ENCODE measurements around the gene PACS2.
"Not testable (repeated sequence)": the region's sequence is repeated elsewhere in the genome, so short reads cannot be mapped to it uniquely, and the experiment has no call there.

PACS2 gene

DNA sequence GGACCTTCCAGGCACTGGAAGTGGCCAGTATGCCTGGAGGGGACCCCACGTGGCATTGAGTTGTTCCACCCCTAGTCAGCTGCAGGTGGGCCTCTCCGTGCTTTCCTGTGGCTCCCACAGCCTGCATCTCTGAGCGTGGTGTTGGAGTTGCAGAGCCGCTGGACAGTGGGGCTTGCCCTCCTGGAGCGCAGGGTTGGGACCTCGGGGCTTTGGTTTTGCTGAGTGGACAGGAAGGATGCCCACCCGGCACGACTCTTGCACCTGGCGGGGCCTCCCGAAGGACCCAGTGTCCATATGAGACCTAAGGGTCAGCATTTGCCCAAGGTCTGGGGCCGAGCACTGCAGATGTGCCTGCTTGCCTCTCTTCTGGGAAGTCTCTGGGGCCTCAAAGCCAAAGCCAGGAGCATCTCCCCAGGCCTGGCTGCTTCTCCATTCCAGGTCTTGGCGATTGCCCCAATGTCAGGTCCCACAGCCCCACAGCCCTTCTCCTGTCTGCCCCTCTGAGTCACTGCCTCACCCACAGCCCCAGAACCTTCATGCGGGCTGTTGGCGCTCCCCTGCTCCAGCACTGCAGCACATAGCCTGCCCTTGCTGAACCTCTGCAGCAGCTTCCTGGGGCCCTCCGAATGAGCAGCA, 1.5 kb downstream of the PACS2 start:
- no peak for DNase-seq

GRCh38 chr14:105316577-105316941, 2.0 kb downstream of the PACS2 start:
- no peak for DNase-seq

DNA sequence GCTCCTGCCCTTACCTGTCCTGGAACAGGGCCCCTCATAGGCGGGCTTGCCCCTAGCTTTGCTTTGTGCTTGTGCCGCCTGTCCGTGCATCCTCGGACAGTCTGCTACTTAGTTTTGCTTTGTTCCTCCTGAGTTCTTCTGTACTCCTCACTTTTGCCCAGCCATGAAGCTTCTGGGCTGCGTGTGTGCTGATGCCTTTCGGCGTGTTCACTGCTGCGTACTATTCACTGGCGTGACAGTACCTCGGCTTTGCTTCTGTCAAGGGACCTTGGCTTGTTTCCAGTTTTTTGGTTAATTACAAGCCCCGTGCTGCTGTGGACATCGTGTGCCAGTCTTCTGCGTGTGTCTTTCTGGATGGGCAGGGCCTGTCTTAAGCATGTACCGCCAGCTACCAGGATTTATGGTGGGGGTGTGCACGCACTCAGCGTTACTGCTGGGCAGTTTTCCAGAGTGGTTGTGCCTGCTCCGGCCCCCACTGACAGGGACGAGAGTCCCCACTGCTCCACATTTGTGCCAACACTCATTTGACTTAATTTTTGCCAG, 2.5 kb downstream of the PACS2 start:
- no peak for DNase-seq

- no peak for DNase-seq
Measured at GRCh38 chr14:105317546-105317945, 3.0 kb downstream of the PACS2 start.

GRCh38 chr14:105322791-105323556, 8.4 kb downstream of the PACS2 start:
- no peak for DNase-seq

- no peak for DNase-seq
Measured at GRCh38 chr14:105323663-105324062, 9.1 kb downstream of the PACS2 start.

DNA sequence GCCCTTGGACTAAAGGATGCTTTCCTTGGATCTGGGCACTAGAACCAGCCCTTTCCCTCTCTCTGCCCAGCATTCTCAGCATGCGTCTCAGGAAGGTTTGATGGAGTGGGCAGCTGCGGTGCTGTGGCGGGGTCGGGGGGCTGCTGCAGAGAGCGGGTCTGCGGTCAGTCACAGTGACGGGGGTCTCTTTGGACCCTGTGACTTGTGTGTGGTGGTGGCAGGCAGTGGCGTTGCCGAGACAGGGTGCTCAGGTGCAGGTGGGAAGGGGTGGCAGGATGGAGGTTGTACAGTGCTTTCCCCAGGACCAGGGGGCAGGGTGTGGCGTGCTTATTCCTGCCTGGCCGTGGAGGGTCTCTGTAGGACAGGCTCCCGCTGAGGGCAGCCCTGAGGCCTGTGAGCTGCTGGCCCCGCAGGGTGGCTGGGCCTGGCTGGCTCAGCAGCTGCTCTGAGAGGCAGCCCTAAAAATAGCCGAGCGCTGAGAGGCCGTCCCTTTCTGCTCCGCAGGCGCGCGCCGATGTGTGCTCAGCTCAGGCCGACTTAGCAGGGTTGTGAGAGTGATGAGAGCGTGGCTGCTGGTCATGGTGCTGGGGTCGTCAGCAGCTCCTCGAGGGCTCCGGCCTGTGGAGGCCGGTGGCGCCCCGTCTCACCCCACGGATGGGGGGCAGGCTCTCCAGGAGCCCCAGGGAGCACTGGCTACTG, 9.7 kb downstream of the PACS2 start:
- no peak for DNase-seq

- no peak for DNase-seq
Measured at GRCh38 chr14:105324871-105325270, 10.3 kb downstream of the PACS2 start.

DNA sequence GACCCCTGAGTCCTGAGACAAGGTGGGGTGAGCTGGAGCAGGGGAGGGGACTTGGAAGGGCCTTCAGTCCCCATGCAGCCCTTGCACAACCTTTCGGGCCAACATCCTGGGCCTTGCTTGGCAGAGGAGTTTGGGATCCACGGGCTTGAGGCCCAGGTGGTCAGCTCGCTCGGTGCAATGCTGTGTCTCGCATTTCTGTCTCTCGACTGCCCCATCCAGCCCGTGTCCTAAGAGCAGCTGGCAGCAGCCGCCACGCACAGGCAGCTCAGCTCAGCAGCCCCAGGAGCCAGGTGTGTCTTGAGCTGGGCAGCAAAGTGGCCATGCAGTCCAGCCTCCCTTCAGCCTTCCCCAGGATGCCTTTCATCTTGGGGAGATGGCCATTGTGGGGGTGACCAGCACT, 10.8 kb downstream of the PACS2 start:
- no peak for DNase-seq

GRCh38 chr14:105325716-105326567, 11.4 kb downstream of the PACS2 start:
- no peak for DNase-seq

DNA sequence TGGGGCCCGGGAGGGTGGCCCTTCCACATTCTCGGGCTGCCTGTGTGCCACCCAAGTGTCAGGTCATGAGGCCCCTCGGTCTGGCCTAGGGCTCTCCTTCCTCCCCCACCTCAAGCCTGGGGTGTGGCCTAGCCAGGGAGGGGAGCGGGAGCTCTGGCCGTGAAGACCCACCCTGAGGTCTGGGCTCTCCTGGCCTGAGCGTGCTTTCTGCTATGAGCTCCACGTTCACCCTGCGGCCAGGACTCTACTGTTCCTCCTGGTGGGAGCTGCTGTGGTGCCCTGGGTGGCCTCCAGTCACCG, 12.0 kb downstream of the PACS2 start:
- no peak for DNase-seq

GRCh38 chr14:105326891-105327694, 12.5 kb downstream of the PACS2 start:
- DNase-seq, result no peak

GRCh38 chr14:105327695-105328045, 13.1 kb downstream of the PACS2 start:
- DNase-seq, result not testable (repeated sequence)

- no peak for DNase-seq
Measured at GRCh38 chr14:105328070-105328677, 13.6 kb downstream of the PACS2 start.

GRCh38 chr14:105328678-105329390, 14.3 kb downstream of the PACS2 start:
- no peak for DNase-seq

DNA sequence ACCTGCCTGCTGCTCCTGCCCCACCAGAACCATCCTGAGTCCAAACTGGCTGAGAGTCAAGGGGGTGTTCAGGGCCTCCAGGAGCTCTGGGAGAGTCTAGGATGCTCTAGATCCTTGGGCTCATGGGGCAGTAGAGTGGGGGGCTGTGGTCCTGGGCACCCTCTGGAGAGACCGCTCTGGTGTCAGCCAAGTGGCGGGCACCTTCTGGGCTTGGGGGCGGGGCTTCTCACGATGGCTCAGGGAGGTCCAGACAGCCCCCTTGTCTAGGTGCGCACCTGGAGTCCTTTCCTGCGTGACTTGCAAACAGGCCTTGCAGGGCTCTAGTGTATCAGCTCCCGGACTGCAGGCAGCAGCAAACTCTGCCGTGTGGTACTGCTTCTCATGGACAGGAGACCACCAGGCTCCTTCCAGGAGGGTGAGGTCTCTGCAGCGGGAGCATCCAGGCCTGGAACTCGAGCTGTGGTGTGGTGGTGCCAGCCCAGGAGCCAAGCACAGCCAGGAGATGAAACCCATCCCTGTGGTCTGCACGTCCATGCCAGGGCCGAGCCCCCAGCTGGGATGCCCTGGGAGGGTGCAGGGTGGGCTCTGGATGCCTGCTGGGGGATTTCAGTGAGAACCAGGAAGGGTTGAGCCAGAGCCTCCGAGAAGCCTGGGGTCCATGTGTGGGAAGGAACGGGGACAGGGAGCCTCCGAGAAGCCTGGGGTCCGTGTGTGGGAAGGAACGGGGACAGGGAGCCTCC, 15.0 kb downstream of the PACS2 start:
- no peak for DNase-seq

- DNase-seq, result no peak
Measured at GRCh38 chr14:105330491-105330895, 15.9 kb downstream of the PACS2 start.

- no peak for DNase-seq
Measured at GRCh38 chr14:105331575-105332349, 17.2 kb downstream of the PACS2 start.

DNA sequence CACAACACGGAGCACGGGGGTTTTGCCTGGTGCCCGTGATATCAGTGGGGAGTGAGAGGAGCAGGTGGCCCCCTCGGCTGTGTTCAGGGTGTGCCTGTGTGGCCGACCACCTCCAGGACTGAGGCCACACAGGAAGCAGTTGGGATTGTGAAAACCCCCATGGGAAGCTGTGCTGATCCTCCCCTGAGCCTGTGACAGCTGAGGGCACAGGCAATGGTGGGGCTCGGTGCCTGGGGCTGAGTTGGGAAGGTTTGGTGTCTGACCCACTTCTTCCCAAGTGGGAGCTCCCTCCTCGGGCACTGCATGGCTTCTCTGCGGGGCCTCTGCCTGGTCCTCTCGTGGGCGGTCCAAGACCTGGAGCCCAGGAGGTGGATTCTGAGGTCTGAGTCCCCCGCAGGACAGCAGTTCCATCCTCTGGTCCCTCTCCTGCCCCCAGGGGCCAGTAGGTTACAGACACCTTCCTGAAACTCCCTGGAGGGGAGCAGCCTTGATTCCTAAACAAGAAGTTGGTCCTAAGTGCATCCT, 17.9 kb downstream of the PACS2 start:
- DNase-seq, result no peak

Data from NCI-H2171 treated with DMSO at 0.1 percent for 48 hours (cell line).